OCI-LY7 (cell line): ENCODE data around the gene HTR1D.

ENCODE experiments used
- CTCF ChIP-seq: fragments of 200-600 bp; sonication (generic); conservative IDR thresholded peaks from 2 replicates; pipeline ENCODE4 v1.5.1; 2014; ENCODE audit warnings: mild to moderate bottlenecking, antibody characterized with exemption, low read length, moderate library complexity, mixed read lengths
- EZH2phosphoT487 ChIP-seq: fragments of 200-600 bp; sonication (generic); IDR thresholded peaks from 2 replicates; pipeline ENCODE4 v1.6.1; 2018; ENCODE audit warnings: low read depth, borderline replicate concordance, mild to moderate bottlenecking, mixed run types, antibody characterized with exemption, low read length, moderate library complexity, mixed read lengths

GRCh38 chr1:23168445-23169194, 48.7 kb downstream of the HTR1D start, which contains the start of gene LUZP1:
- TF ChIP-seq CTCF (no peak), EZH2phosphoT487 (no peak)
